OCI-LY1 (cell line): Measurements from ENCODE around the gene PPP1R27.

Source experiments
- H2AFZ ChIP-seq: fragments of 200-600 bp; sonication (generic), shearing (Covaris generic); 2 replicates; pipeline ENCODE4 v1.6.0; 2014; ENCODE audit warnings: antibody characterized with exemption, mild to moderate bottlenecking, low read length
- H3F3A ChIP-seq: fragments of 200-600 bp; sonication (generic), shearing (Covaris generic); 2 replicates; pipeline ENCODE4 v1.6.0; 2014; ENCODE audit warnings: mild to moderate bottlenecking, antibody characterized with exemption, low read length, moderate library complexity; ENCODE audit not compliant: insufficient read depth
- H3K27ac ChIP-seq: fragments of 200-600 bp; sonication (generic); 2 replicates; pipeline ENCODE4 v1.5.1; 2014; ENCODE audit warnings: low read length, mixed run types, mild to moderate bottlenecking, low read depth; ENCODE audit not compliant: poor library complexity, severe bottlenecking
- H3K27me3 ChIP-seq: fragments of 200-600 bp; sonication (generic); 2 replicates; pipeline ENCODE4 v1.6.0; 2014; ENCODE audit warnings: antibody characterized with exemption, mild to moderate bottlenecking, low read length, moderate library complexity; ENCODE audit not compliant: insufficient read depth
- H3K36me3 ChIP-seq: fragments of 200-600 bp; sonication (generic); 2 replicates; pipeline ENCODE4 v1.6.1; 2014; ENCODE audit warnings: mild to moderate bottlenecking, antibody characterized with exemption, low read length, moderate library complexity, mixed read lengths; ENCODE audit not compliant: insufficient read depth
- H3K4me1 ChIP-seq: fragments of 200-600 bp; sonication (generic); 2 replicates; pipeline ENCODE4 v1.5.1; 2014; ENCODE audit warnings: mild to moderate bottlenecking, low read length, moderate library complexity; ENCODE audit not compliant: insufficient read depth, severe bottlenecking
- H3K4me2 ChIP-seq: fragments of 200-600 bp; sonication (generic), shearing (Covaris generic); 2 replicates; pipeline ENCODE4 v1.6.1; 2014; ENCODE audit warnings: low read length
- H3K4me3 ChIP-seq: fragments of 200-600 bp; sonication (generic); 2 replicates; pipeline ENCODE4 v1.5.1; 2014; ENCODE audit warnings: low read length, low read depth, mild to moderate bottlenecking, mixed read lengths; ENCODE audit not compliant: poor library complexity, severe bottlenecking
- H3K79me2 ChIP-seq: fragments of 200-600 bp; shearing (Covaris generic); 2 replicates; pipeline ENCODE4 v1.6.1; 2016; ENCODE audit warnings: mixed run types, low read length, mixed read lengths; ENCODE audit not compliant: insufficient read depth
- H3K9ac ChIP-seq: fragments of 200-600 bp; sonication (generic), shearing (Covaris generic); 2 replicates; pipeline ENCODE4 v1.6.1; 2014; ENCODE audit warnings: mild to moderate bottlenecking, low read length, mixed read lengths
- H3K9me2 ChIP-seq: fragments of 200-600 bp; sonication (generic), shearing (Covaris generic); 2 replicates; pipeline ENCODE4 v1.6.1; 2014; ENCODE audit warnings: low read depth, mild to moderate bottlenecking, low read length, mixed read lengths
- H3K9me3 ChIP-seq: fragments of 200-600 bp; shearing (Covaris generic); 2 replicates; pipeline ENCODE4 v1.6.1; 2014; ENCODE audit warnings: low read length, mixed read lengths
- H4K20me1 ChIP-seq: fragments of 200-600 bp; sonication (generic), shearing (Covaris generic); 2 replicates; pipeline ENCODE4 v1.6.0; 2016; ENCODE audit warnings: mild to moderate bottlenecking, low read length; ENCODE audit not compliant: insufficient read depth
- CTCF ChIP-seq: fragments of 200-600 bp; sonication (generic), shearing (Covaris generic); IDR thresholded peaks from 2 replicates; pipeline ENCODE4 v1.5.1; 2017; ENCODE audit warnings: mild to moderate bottlenecking, antibody characterized with exemption, low read length, moderate library complexity, mixed read lengths
- EZH2 ChIP-seq: fragments of 200-600 bp; sonication (generic), shearing (Covaris generic); IDR thresholded peaks from 2 replicates; pipeline ENCODE4 v1.8.0; 2017; ENCODE audit warnings: borderline replicate concordance, mixed run types, mild to moderate bottlenecking, antibody characterized with exemption, low read length, moderate library complexity, mixed read lengths

Gene PPP1R27

GRCh38 chr17:81821147-81821546 lies 13.7 kb downstream of the PPP1R27 start:
- Histone ChIP-seq H3K4me3 (no peak overlapping the region), H3K9me3 (no peaks in the 10 kb centered on the region), H3K4me2 (no peak overlapping the region), H3K27me3 (peaks cover 4% of the 10 kb centered on the region; the same call in 1 of the 2 replicates), H3K9me2 (no peaks in the 10 kb centered on the region), H3K36me3 (no peaks in the 10 kb centered on the region), H3K79me2 (no peaks in the 10 kb centered on the region), H3K4me1 (no peaks in the 10 kb centered on the region), H3K27ac (no peak overlapping the region), H3F3A (no peaks in the 10 kb centered on the region), H2AFZ (no peak overlapping the region), H4K20me1 (no peaks in the 10 kb centered on the region), H3K9ac (no peak overlapping the region)
- TF ChIP-seq EZH2 = no peak
- no peak for TF ChIP-seq CTCF

- Histone ChIP-seq H3K36me3 (no peaks in the 10 kb centered on the region), H3K9me2 (no peaks in the 10 kb centered on the region), H3K27ac (no peak overlapping the region), H4K20me1 (no peaks in the 10 kb centered on the region), H3K9ac (no peak overlapping the region), H3F3A (no peaks in the 10 kb centered on the region), H3K27me3 (peaks cover 4% of the 10 kb centered on the region; the same call in 1 of the 2 replicates), H3K4me1 (no peaks in the 10 kb centered on the region), H3K4me3 (no peak overlapping the region), H2AFZ (no peak overlapping the region), H3K4me2 (no peak overlapping the region), H3K79me2 (no peaks in the 10 kb centered on the region), H3K9me3 (no peaks in the 10 kb centered on the region)
- TF ChIP-seq CTCF = no peak
- TF ChIP-seq EZH2 = no peak
Measured at GRCh38 chr17:81819708-81820107, 15.1 kb downstream of the PPP1R27 start.

- Histone ChIP-seq H3K9ac (no peak overlapping the region), H3K36me3 (no peaks in the 10 kb centered on the region), H3F3A (no peaks in the 10 kb centered on the region), H4K20me1 (no peaks in the 10 kb centered on the region), H3K9me2 (no peaks in the 10 kb centered on the region), H3K4me2 (no peak overlapping the region), H3K27me3 (peaks cover 4% of the 10 kb centered on the region; the same call in 1 of the 2 replicates), H3K4me3 (no peak overlapping the region), H3K27ac (no peak overlapping the region), H3K9me3 (no peaks in the 10 kb centered on the region), H2AFZ (no peak overlapping the region), H3K79me2 (no peaks in the 10 kb centered on the region), H3K4me1 (no peaks in the 10 kb centered on the region)
- TF ChIP-seq CTCF (no peak), EZH2 (no peak)
Measured at GRCh38 chr17:81817758-81818147, 17.1 kb downstream of the PPP1R27 start.
